Measurements from ENCODE around the gene PLXNA4. TPM values are rescaled to one million over a fixed set of nuclear protein-coding genes. Genes with fewer than 3 reads are reported as not detected.

The PLXNA4 gene
- total RNA-seq, 1 experiment from 2014 or later = 0.10 TPM

- no TSS peak for BruUV-seq (replicated peaks)
- TF ChIP-seq SIN3A (IDR thresholded peaks at IDR 0.05; ENCODE audit: borderline replicate concordance, insufficient read depth, low read depth, low read length) (no peak), CTCF (IDR thresholded peaks at IDR 0.05) (no peak), POLR2AphosphoS5 (IDR thresholded peaks at IDR 0.05; ENCODE audit: low read depth, low read length) (no peak), TCF7L2 (IDR thresholded peaks at IDR 0.05; ENCODE audit: low read depth, low read length) (no peak), REST (IDR thresholded peaks at IDR 0.05; ENCODE audit: insufficient read depth in 1 of 2, low read depth in 2 of 2, low read length in 1 of 2) (no peak)
- H3K27me3 ChIP-seq (ENCODE audit: control insufficient read depth, insufficient read depth, low read length) = peaks cover 3% of the 10 kb centered on the region; the same call in 1 of the 2 replicates
- no peaks in the 10 kb centered on the region for H3K36me3 ChIP-seq (ENCODE audit: control insufficient read depth, insufficient read depth, low read length)
- no peak overlapping the region for H3K27ac ChIP-seq (ENCODE audit: low read length)
- intact Hi-C loops (cut with micrococcal nuclease; ENCODE audit: unreplicated experiment) = no loop called here
- in situ Hi-C loops (cut with HindIII; ENCODE audit: low pct_unique_long_range_greater_than_20kb, low sequenced_read_pairs) = no loop called here
- ATAC-seq = no peak
- DNase-seq (ENCODE audit: low read depth, low spot score) = no peak
- H3K9me3 ChIP-seq (ENCODE audit: control insufficient read depth, insufficient read depth, low read depth, low read length) = peaks cover 4% of the 10 kb centered on the region; the same call in 1 of the 2 replicates
- CTCF ChIA-PET = no interaction called here
- H3K4me1 ChIP-seq (ENCODE audit: control insufficient read depth, insufficient read depth, low read length) = no peaks in the 10 kb centered on the region
- POLR2A ChIA-PET = no interaction called here
- no peak overlapping the region for H3K4me3 ChIP-seq (ENCODE audit: low read depth in 2 of 2, low read length in 2 of 2)
Measured at GRCh38 chr7:132553031-132553430, 23.2 kb downstream of the PLXNA4 start.

GRCh38 chr7:132551886-132552285 lies 24.4 kb downstream of the PLXNA4 start:
- intact Hi-C loops (cut with micrococcal nuclease; ENCODE audit: unreplicated experiment) (no loop called here), in situ Hi-C loops (cut with HindIII; ENCODE audit: low pct_unique_long_range_greater_than_20kb, low sequenced_read_pairs) (no loop called here)
- H3K9me3 ChIP-seq (ENCODE audit: control insufficient read depth, insufficient read depth, low read depth, low read length) = peaks cover 4% of the 10 kb centered on the region; the same call in 1 of the 2 replicates
- H3K27ac ChIP-seq (ENCODE audit: low read length) = no peak overlapping the region
- no peak overlapping the region for H3K4me3 ChIP-seq (ENCODE audit: low read depth in 2 of 2, low read length in 2 of 2)
- BruUV-seq (replicated peaks) = no TSS peak
- TF ChIP-seq TCF7L2 (IDR thresholded peaks at IDR 0.05; ENCODE audit: low read depth, low read length) (no peak), CTCF (IDR thresholded peaks at IDR 0.05) (no peak), POLR2AphosphoS5 (IDR thresholded peaks at IDR 0.05; ENCODE audit: low read depth, low read length) (no peak), SIN3A (IDR thresholded peaks at IDR 0.05; ENCODE audit: borderline replicate concordance, insufficient read depth, low read depth, low read length) (no peak), REST (IDR thresholded peaks at IDR 0.05; ENCODE audit: insufficient read depth in 1 of 2, low read depth in 2 of 2, low read length in 1 of 2) (no peak)
- DNase-seq (ENCODE audit: low read depth, low spot score) = no peak
- H3K4me1 ChIP-seq (ENCODE audit: control insufficient read depth, insufficient read depth, low read length) = no peaks in the 10 kb centered on the region
- peaks cover 3% of the 10 kb centered on the region; the same call in 1 of the 2 replicates for H3K27me3 ChIP-seq (ENCODE audit: control insufficient read depth, insufficient read depth, low read length)
- H3K36me3 ChIP-seq (ENCODE audit: control insufficient read depth, insufficient read depth, low read length) = no peaks in the 10 kb centered on the region
- ATAC-seq = no peak
- POLR2A ChIA-PET = no interaction called here
- CTCF ChIA-PET = no interaction called here

All from Panc1 (cell line).